ENCODE results near the gene PTOV1.
A peak's percentile ranks its signal among the peaks of the same experiment; 100 is the strongest.

DNA sequence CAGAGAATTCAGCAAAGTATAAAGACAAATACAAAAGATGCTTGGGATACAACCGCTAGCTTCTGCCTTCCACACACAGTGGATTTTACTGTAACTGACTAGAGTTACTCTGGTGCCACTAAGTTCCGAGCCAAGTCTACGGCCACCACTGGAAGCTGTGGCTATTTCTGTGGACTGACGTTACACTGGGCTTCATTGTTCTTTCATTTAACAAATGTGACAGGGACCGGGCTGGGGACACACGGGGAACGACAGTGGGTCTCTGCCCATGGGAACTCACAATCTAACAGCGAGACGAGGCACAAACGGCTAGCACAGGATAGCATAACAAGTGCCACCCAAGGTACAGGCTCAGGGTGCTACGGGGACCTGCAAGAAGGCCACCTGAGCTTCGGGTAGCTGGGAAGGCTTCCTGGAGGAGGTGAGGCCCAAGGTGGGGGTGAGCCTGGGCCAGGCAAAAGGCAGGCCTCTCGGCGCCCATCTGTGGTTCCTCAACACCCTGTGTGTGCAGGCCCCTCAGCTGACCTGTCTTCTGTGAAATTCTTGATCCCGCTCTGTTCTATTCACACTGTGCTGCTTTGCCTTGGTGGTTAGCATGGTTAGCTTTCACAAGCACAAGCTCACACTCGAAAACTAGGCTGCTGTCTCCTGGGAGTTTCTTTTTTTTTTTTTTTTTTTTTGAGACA is 56.1 kb downstream of the PTOV1 start:
- no peak; the same call in none of the 2 replicates for TF ChIP-seq POLR2AphosphoS5 (IDR thresholded peaks at IDR 0.05; ENCODE audit: low read depth, low read length)
- peak; percentile 38; the same call in 1 of the 2 replicates for TF ChIP-seq POLR2A (IDR thresholded peaks at IDR 0.05; ENCODE audit: low read depth, low read length)
- TF ChIP-seq TAF1 (IDR thresholded peaks at IDR 0.05; ENCODE audit: borderline replicate concordance, low read depth, low read length) = no peak

All from GM12892 (cell line).